H9 (cell line): ENCODE data around the gene SIGLEC5. TPM values are rescaled to one million over a fixed set of nuclear protein-coding genes. Genes with fewer than 3 reads are reported as not detected.

Experiments used
- DNase-seq: peaks from one replicate; pipeline ENCODE4 v3.0.0-alpha.2; 2017
- H2AFZ ChIP-seq: one replicate; pipeline ENCODE4 v1.6.1; 2013; ENCODE audit warnings: mild to moderate bottlenecking, low read length, control low read depth, moderate library complexity
- H2AK5ac ChIP-seq: 2 replicates; pipeline ENCODE4 v1.6.1; 2013; ENCODE audit warnings: low read length, control low read depth, mixed read lengths; ENCODE audit not compliant: insufficient read length
- H2BK120ac ChIP-seq: one replicate; pipeline ENCODE4 v1.6.1; 2013; ENCODE audit warnings: low read depth, mild to moderate bottlenecking, low read length, control low read depth, inconsistent platforms; ENCODE audit not compliant: poor library complexity, severe bottlenecking
- H2BK12ac ChIP-seq: 2 replicates; pipeline ENCODE4 v1.6.1; 2013; ENCODE audit warnings: low read length, control low read depth, mixed read lengths, low read depth; ENCODE audit not compliant: insufficient read length
- H2BK15ac ChIP-seq: 2 replicates; pipeline ENCODE4 v1.6.1; 2013; ENCODE audit warnings: low read depth, low read length, control low read depth
- H2BK20ac ChIP-seq: one replicate; pipeline ENCODE4 v1.6.1; 2013; ENCODE audit warnings: low read depth, mild to moderate bottlenecking, low read length, control low read depth, inconsistent platforms; ENCODE audit not compliant: poor library complexity, severe bottlenecking
- H2BK5ac ChIP-seq: 2 replicates; pipeline ENCODE4 v1.6.1; 2013; ENCODE audit warnings: low read length, control low read depth, mixed read lengths; ENCODE audit not compliant: insufficient read length
- H3K14ac ChIP-seq: 2 replicates; pipeline ENCODE4 v1.6.1; 2013; ENCODE audit warnings: low read length, control low read depth; ENCODE audit not compliant: insufficient read depth
- H3K18ac ChIP-seq: 2 replicates; pipeline ENCODE4 v1.6.1; 2013; ENCODE audit warnings: low read depth, mild to moderate bottlenecking, mixed read lengths, low read length, control low read depth; ENCODE audit not compliant: insufficient read length
- H3K23ac ChIP-seq: 2 replicates; pipeline ENCODE4 v1.6.1; 2013; ENCODE audit warnings: low read length, control low read depth, mixed read lengths, low read depth; ENCODE audit not compliant: insufficient read length
- H3K23me2 ChIP-seq: 2 replicates; pipeline ENCODE4 v1.6.1; 2013; ENCODE audit warnings: low read depth, mild to moderate bottlenecking, mixed read lengths, low read length, control low read depth; ENCODE audit not compliant: insufficient read length, poor library complexity, severe bottlenecking
- H3K27ac ChIP-seq: 2 replicates; pipeline ENCODE4 v1.5.1; 2013; ENCODE audit warnings: low read length, control low read depth, mixed read lengths, low read depth; ENCODE audit not compliant: insufficient read length
- H3K27me3 ChIP-seq: 2 replicates; pipeline ENCODE4 v1.6.1; 2013; ENCODE audit warnings: low read length, control low read depth, inconsistent platforms; ENCODE audit not compliant: insufficient read depth
- H3K4ac ChIP-seq: 2 replicates; pipeline ENCODE4 v1.6.1; 2013; ENCODE audit warnings: low read depth, mild to moderate bottlenecking, control low read depth, inconsistent platforms, low read length, moderate library complexity
- H3K4me1 ChIP-seq: 2 replicates; pipeline ENCODE4 v1.6.1; 2013; ENCODE audit warnings: low read length, control low read depth, inconsistent platforms; ENCODE audit not compliant: insufficient read depth
- H3K4me2 ChIP-seq: 2 replicates; pipeline ENCODE4 v1.6.1; 2013; ENCODE audit warnings: low read length, control low read depth, mixed read lengths; ENCODE audit not compliant: insufficient read length, insufficient read depth
- H3K56ac ChIP-seq: 2 replicates; pipeline ENCODE4 v1.6.1; 2013; ENCODE audit warnings: low read depth, mild to moderate bottlenecking, mixed read lengths, low read length, control low read depth; ENCODE audit not compliant: insufficient read length
- H3K79me1 ChIP-seq: 2 replicates; pipeline ENCODE4 v1.6.1; 2013; ENCODE audit warnings: low read depth, mild to moderate bottlenecking, moderate library complexity, low read length, control low read depth, inconsistent platforms; ENCODE audit not compliant: insufficient read depth, poor library complexity, severe bottlenecking
- H3K79me2 ChIP-seq: 2 replicates; pipeline ENCODE4 v1.6.1; 2013; ENCODE audit warnings: low read length, control low read depth, inconsistent platforms; ENCODE audit not compliant: insufficient read depth
- H3K9ac ChIP-seq: 2 replicates; pipeline ENCODE4 v1.6.1; 2013; ENCODE audit warnings: low read length, control low read depth, mixed read lengths; ENCODE audit not compliant: insufficient read length; ENCODE audit errors: extremely low read depth
- H3K9me3 ChIP-seq: one replicate; pipeline ENCODE4 v1.6.1; 2013; ENCODE audit warnings: low read depth, low read length, inconsistent platforms; ENCODE audit not compliant: control insufficient read depth
- H3T11ph ChIP-seq: one replicate; pipeline ENCODE4 v1.6.1; 2013; ENCODE audit warnings: mild to moderate bottlenecking, low read length, control low read depth, inconsistent platforms
- H4K20me1 ChIP-seq: one replicate; pipeline ENCODE4 v1.6.1; 2013; ENCODE audit not compliant: control insufficient read depth, insufficient read length, insufficient read depth
- H4K5ac ChIP-seq: 2 replicates; pipeline ENCODE4 v1.6.1; 2013; ENCODE audit warnings: low read depth, mild to moderate bottlenecking, mixed read lengths, low read length, control low read depth; ENCODE audit not compliant: insufficient read length
- H4K8ac ChIP-seq: replicated peaks from 2 replicates; pipeline ENCODE4 v1.6.1; 2013; ENCODE audit warnings: low read length, control low read depth, mixed read lengths, low read depth; ENCODE audit not compliant: insufficient read length
- H4K91ac ChIP-seq: 2 replicates; pipeline ENCODE4 v1.6.1; 2013; ENCODE audit warnings: low read depth, mild to moderate bottlenecking, moderate library complexity, mixed read lengths, low read length, control low read depth; ENCODE audit not compliant: insufficient read length
- H3K27ac Mint-ChIP-seq, 3 experiments: 2 replicates in 2 of 3; 3 replicates in 1 of 3; pipeline ENCODE4 v1.8.0; 2020 to 2021; ENCODE audit warnings: mixed read lengths in 3 of 3, mild to moderate bottlenecking in 1 of 3, moderate library complexity in 1 of 3
- H3K27me3 Mint-ChIP-seq: 2 replicates; pipeline ENCODE4 v1.8.0; 2021; ENCODE audit warnings: low read depth, mild to moderate bottlenecking, moderate library complexity, mixed read lengths
- H3K36me3 Mint-ChIP-seq, 3 experiments: 2 replicates in 2 of 3; 3 replicates in 1 of 3; pipeline ENCODE4 v1.8.0; 2020 to 2021; ENCODE audit warnings: low read depth in 3 of 3, mixed read lengths in 3 of 3; ENCODE audit not compliant: insufficient read depth in 1 of 3
- H3K4me1 Mint-ChIP-seq, 2 experiments: 2 replicates each; pipeline ENCODE4 v1.8.0; 2020; ENCODE audit warnings: mixed read lengths in 2 of 2
- H3K4me3 Mint-ChIP-seq, 2 experiments: 2 replicates in 1 of 2; 3 replicates in 1 of 2; pipeline ENCODE4 v1.8.0; 2020 to 2021; ENCODE audit warnings: mild to moderate bottlenecking in 2 of 2, mixed read lengths in 2 of 2, moderate library complexity in 1 of 2
- H3K9me3 Mint-ChIP-seq, 2 experiments: 2 replicates in 1 of 2; 3 replicates in 1 of 2; pipeline ENCODE4 v1.8.0; 2020; ENCODE audit warnings: mild to moderate bottlenecking in 2 of 2, mixed read lengths in 2 of 2, moderate library complexity in 1 of 2
- CTCF ChIP-seq: fragments of 200-600 bp; sonication (generic); conservative IDR thresholded peaks from 3 replicates; pipeline ENCODE4 v1.8.0; 2021; ENCODE audit warnings: antibody characterized with exemption, mild to moderate bottlenecking
- WGBS: extraction: QIAGEN DNeasy Blood & Tissue Kit; methylation state at CpG from one replicate; pipeline ENCODE4 v1.1.7; 2013; ENCODE audit warnings: missing lambda C conversion rate, low lambda C conversion rate, mixed read lengths; ENCODE audit not compliant: insufficient read length; ENCODE audit errors: extremely low coverage; 5-methylcytosine and 5-hydroxymethylcytosine counted together
- total RNA-seq: library from RNA; stranded (reverse); gene quantifications from 2 replicates; pipeline ENCODE4 v1.2.1, GENCODE V29; 2021

The SIGLEC5 gene
- total RNA-seq, 1 experiment from 2014 or later = not detected

- H3K36me3 Mint-ChIP-seq = no peaks in the 10 kb centered on the region
- H3K18ac ChIP-seq = no peak overlapping the region
- no peaks in the 10 kb centered on the region for H3K4me1 Mint-ChIP-seq
- no peak for TF ChIP-seq CTCF
- H4K8ac ChIP-seq = no peak overlapping the region
- no CpG with 5 or more reads among the region's 3 CpGs for WGBS
- H2AFZ ChIP-seq = no peak overlapping the region
- H3K23me2 ChIP-seq = no peaks in the 10 kb centered on the region
- H3K27me3 Mint-ChIP-seq = peaks cover 36% of the 10 kb centered on the region
- H2BK120ac ChIP-seq = no peak overlapping the region
- H3K27me3 ChIP-seq = no peaks in the 10 kb centered on the region
- no peak overlapping the region for H3K23ac ChIP-seq
- no peaks in the 10 kb centered on the region for H3K9me3 ChIP-seq
- H4K5ac ChIP-seq = no peak overlapping the region
- H3K56ac ChIP-seq = no peak overlapping the region
- no peak overlapping the region for H3K27ac ChIP-seq
- no peak overlapping the region for H2BK15ac ChIP-seq
- no peak overlapping the region for H4K91ac ChIP-seq
- H2BK20ac ChIP-seq = no peak overlapping the region
- no peak overlapping the region; a peak in 1 of 7 replicates for H3K27ac Mint-ChIP-seq
- H2AK5ac ChIP-seq = no peak overlapping the region
- no peak for DNase-seq
- no peak overlapping the region for H3K4me2 ChIP-seq
- no peak overlapping the region for H3K4me3 Mint-ChIP-seq
- H3K4ac ChIP-seq = no peak overlapping the region
- no peak overlapping the region for H2BK5ac ChIP-seq
- H3K4me1 ChIP-seq = no peaks in the 10 kb centered on the region
- no peaks in the 10 kb centered on the region for H3K79me1 ChIP-seq
- H3K9me3 Mint-ChIP-seq = peaks cover 20 to 48% of the 10 kb centered on the region in 2 experiments
- no peak overlapping the region for H3K14ac ChIP-seq
- H3T11ph ChIP-seq = no peak overlapping the region
- H4K20me1 ChIP-seq = no peaks in the 10 kb centered on the region
- H3K79me2 ChIP-seq = no peaks in the 10 kb centered on the region
- no peak overlapping the region for H3K9ac ChIP-seq
- H2BK12ac ChIP-seq = no peak overlapping the region
Observed at GRCh38 chr19:51663650-51664049, 33.4 kb upstream of the SIGLEC5 start.
